Panc1 (cell line): ENCODE results near the gene POC1B.

Experiments
- POLR2AphosphoS5 ChIP-seq: IDR thresholded peaks from 2 replicates; pipeline ENCODE4 v1.6.1; 2012; ENCODE audit warnings: mild to moderate bottlenecking, low read depth, low read length, moderate library complexity
- SIN3A ChIP-seq: IDR thresholded peaks from 2 replicates; pipeline ENCODE4 v1.6.1; 2012; ENCODE audit warnings: low read depth, mild to moderate bottlenecking, low read length, moderate library complexity, borderline replicate concordance; ENCODE audit not compliant: insufficient read depth

GRCh38 chr12:89504560-89505346, 21.1 kb downstream of the POC1B start:
- TF ChIP-seq POLR2AphosphoS5 (no peak), SIN3A (no peak)
